GM18867 (cell line): ENCODE measurements around the gene TFDP2.
A peak's percentile ranks its signal among the peaks of the same experiment; 100 is the strongest.
"Not testable (repeated sequence)": the region's sequence is repeated elsewhere in the genome, so short reads cannot be mapped to it uniquely, and the experiment has no call there.

Experiments used
- ATAC-seq: cut with Tn5 transposase; IDR thresholded peaks from one replicate; pipeline ENCODE4 v1.9.1; 2021; ENCODE audit warnings: mild to moderate bottlenecking, moderate library complexity; ENCODE audit not compliant: unreplicated experiment

Gene TFDP2

GRCh38 chr3:142027300-142027699 is 122.0 kb downstream of the TFDP2 start:
- peak; percentile 14 for ATAC-seq

- no peak for ATAC-seq
Measured at GRCh38 chr3:142026333-142026732, 123.0 kb downstream of the TFDP2 start.

GRCh38 chr3:142022381-142022780 is 127.0 kb downstream of the TFDP2 start:
- ATAC-seq: peak; percentile 55

DNA sequence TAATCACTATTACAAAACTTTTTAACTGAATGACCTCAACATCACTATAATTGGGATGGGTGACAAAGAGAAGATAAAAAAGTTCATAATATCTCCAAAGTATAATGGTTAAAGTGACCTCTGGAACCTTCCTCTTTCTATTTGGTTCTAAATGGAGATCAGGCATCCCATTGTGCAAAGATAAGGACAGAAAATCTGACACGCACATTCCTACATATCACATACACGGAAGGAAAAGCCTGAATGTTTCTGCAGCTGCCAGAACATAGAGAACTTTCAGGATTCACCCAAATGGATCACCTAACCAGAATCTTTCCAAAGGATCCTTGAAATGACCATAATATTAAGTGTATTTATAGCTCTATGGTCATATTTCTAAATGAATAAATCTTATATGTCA is 128.2 kb downstream of the TFDP2 start:
- no peak for ATAC-seq

DNA sequence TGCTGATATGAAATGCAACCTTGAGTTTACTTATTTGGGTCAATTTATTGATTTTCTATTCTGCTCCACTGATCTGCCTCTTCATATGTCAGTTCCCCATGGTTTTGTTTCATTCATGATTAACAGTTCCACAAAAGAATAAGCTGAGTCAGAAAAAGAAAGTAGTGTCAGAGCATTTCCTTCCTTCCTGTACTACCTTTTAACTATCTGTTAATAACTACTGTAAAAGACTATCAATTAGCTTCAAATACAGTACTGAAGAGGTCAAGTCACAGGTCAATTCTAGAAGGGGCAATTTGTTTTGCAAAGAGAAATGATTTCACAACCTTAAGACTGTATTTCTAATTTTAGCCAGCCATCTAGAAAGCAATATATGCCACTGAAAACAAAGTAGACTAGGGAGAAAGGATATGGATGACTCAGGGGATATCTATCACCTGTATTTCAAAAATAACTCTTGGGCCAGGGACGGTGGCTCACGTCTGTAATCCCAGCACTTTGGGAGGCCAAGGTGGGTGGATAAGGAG is 129.5 kb downstream of the TFDP2 start:
- peak; percentile 83 for ATAC-seq

GRCh38 chr3:142013993-142014392 is 135.4 kb downstream of the TFDP2 start:
- no peak for ATAC-seq

GRCh38 chr3:142013326-142013980 is 135.9 kb downstream of the TFDP2 start:
- ATAC-seq: no peak

GRCh38 chr3:142009029-142009428 is 140.3 kb downstream of the TFDP2 start:
- no peak for ATAC-seq

DNA sequence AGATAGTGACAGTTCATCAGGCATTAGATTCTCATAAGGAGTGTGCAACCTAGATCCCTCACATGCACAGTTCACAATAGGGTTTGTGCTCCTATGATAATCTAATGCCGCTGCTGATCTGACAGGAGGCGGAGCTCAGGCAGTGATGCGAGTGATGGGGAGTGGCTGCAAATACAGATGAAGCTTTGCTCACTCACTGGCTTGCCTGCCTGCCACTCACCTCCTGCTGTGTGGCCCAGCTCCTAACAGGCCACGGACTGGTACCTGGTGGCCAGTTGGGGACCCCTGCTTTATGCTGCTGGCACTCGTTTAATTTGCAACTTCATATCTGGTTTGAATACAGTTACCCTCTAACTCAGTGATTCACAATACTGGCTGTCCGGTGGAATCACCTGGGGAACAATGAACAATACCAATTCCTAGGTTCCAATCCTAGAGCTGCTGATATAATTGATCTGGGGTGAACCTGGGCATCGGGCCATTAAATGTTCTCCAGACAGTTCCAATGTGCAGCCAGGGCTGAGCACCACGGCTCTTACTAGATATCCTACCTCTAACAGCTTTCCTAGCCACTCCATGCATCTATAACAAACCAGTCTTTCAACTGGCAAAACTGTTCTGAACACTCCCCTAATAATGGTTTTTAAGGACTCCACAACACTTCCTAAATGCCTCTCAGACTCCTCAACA is 141.5 kb downstream of the TFDP2 start:
- no peak for ATAC-seq

- not testable (repeated sequence) for ATAC-seq
Measured at GRCh38 chr3:142004957-142005356, 144.4 kb downstream of the TFDP2 start.

GRCh38 chr3:142004025-142004424 is 145.3 kb downstream of the TFDP2 start:
- no peak for ATAC-seq

GRCh38 chr3:142003291-142003690 is 146.1 kb downstream of the TFDP2 start:
- ATAC-seq: no peak

DNA sequence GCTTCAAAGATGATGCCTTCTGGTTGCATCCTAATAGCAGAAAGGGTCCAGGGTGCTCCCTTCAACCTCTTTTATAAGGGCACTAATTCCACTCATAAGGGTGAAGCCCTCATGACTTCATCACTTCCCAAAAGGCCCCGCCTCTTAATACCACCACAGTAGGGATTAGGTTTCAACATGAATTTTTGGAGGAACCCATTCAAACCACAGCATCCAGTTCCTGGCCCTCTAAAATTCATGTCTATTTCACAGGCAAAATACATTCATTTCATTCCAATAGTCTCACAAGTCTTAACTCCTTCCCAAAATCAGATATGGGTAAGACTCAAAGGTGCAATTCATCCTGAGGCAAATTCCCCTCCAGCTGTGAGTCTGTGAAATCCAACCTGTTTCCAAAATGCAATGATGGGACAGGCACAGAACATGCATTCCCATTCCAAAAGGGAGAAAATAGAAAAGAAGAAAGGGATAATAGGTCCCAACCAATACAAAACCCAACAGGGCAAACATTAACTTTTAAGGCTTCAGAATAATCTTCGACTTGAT is 148.9 kb downstream of the TFDP2 start:
- no peak for ATAC-seq

- no peak for ATAC-seq
Measured at GRCh38 chr3:141998669-141999290, 150.6 kb downstream of the TFDP2 start.

GRCh38 chr3:141996437-141996836 is 152.9 kb downstream of the TFDP2 start:
- no peak for ATAC-seq

- ATAC-seq: no peak
Measured at GRCh38 chr3:141994856-141995255, 154.5 kb downstream of the TFDP2 start.

- peak; percentile 67 for ATAC-seq
Measured at GRCh38 chr3:141992512-141992911, 156.8 kb downstream of the TFDP2 start.

- no peak for ATAC-seq
Measured at GRCh38 chr3:141986548-141987107, 162.7 kb downstream of the TFDP2 start.

GRCh38 chr3:141981084-141981483 is 168.3 kb downstream of the TFDP2 start:
- no peak for ATAC-seq

- no peak for ATAC-seq
Measured at GRCh38 chr3:141979050-141979671, 170.2 kb downstream of the TFDP2 start.

DNA sequence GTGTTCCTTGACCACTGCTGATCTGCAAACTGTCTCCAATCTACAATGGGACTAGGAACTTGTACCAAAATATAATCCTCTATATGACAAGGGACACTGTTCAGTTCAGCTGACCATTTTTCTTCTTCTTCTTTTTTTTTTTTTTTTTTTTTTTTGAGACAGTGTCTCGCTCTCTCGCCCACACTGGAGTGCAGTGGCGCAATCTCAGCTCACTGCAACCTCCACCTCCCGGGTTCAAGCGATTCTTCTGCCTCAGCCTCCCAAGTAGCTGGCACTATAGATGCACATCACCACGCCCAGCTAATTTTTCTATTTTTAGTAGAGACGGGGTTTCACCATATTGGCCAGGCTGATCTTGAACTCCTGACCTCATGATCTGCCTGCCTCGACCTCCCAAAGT is 174.6 kb downstream of the TFDP2 start:
- ATAC-seq: not testable (repeated sequence)
